Suppressor macrophage (primary cell): ENCODE results near the gene SUPT6H.

ENCODE experiments used
- DNase-seq, 4 experiments: peaks; one replicate each; pipeline ENCODE4 v3.0.0-alpha.2; 2020 to 2022

The SUPT6H gene

DNA sequence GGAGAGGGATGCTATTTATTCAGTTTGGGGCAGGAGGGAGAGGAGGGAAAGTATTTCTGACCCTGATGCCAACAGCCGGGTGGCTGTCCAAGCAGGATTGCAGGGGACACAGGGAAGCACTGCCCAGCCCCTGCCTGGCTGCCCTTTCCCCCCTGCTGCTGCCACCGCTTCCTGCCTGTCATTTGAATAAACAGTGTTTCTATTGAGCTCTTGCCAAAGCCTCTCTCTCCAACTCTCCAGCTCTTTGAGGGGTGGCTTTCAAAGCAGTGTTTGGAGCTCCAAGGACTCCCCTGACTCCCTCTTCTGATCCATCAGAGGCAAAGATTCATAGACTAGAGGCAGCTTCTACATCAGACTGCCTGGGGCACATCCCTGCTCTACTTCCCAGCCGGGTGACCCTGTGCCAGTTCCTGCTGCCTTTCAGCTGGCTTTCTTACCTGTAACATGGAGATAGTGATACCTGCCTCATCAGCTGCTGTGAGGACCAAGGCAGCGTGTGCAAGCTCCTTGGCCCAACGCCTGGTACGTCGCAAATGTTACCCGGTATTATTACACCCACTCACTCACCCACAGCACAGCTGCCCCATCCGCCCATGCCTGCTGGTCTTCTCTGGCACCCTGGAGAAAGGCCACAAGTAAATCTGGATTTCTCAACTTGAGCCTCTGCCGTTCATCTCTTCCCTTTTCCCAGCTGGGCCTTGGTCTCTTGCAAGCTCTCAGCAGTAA lies 40.2 kb downstream of the SUPT6H start:
- no peak for DNase-seq

DNA sequence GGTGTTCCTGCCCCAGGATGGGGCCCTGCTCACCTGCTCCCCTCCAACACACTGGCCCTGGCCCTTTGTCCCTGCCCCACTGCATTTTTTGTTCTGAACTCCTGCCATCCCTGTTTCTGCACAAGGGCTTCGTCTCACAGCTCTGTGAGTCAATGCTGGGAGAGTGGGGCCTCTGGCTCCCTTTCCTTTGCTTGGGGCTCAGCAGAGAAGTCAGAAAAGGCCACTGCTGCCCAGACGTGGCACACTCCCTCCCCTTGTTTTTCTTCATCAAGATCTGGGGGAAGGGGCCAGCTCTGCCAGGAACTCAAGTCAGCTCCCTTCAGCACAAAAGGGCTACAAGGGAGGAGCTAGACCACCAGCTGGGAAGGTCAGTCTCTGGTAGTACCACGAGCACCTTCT lies 40.7 kb downstream of the SUPT6H start:
- DNase-seq, result no peak

DNA sequence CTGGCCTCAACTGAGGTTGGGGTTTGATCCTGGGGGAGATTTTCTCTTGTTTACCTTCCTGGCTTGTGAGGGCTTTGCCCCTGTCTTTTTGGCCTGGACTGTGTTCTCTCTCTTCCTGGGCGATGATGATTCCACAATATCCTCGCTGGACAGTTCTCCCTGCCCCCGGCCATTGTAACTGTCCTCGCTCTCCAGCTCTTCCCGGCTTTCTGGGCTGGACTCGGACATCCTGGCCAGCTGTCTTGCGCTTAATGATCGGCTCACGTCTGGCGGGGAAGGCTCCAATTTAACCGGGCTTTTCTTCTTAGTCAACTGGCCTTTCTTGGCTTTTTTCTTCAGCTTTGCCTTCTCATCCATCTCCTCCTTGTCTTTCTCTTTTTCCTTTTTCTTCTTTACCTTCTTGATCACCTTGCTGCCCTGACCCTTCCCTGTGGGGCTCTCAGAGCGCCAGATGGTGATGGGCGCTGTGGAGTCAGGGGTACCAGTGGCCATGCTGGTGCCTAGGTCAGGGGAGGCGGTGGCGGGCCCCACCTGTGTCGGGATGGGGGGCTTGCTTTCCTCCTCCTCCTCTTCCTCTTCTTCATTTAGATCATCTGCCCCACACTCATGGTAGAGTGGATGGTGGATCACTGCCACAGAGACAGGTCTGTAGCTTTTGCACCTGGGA lies 41.7 kb downstream of the SUPT6H start:
- DNase-seq, result no peak

DNA sequence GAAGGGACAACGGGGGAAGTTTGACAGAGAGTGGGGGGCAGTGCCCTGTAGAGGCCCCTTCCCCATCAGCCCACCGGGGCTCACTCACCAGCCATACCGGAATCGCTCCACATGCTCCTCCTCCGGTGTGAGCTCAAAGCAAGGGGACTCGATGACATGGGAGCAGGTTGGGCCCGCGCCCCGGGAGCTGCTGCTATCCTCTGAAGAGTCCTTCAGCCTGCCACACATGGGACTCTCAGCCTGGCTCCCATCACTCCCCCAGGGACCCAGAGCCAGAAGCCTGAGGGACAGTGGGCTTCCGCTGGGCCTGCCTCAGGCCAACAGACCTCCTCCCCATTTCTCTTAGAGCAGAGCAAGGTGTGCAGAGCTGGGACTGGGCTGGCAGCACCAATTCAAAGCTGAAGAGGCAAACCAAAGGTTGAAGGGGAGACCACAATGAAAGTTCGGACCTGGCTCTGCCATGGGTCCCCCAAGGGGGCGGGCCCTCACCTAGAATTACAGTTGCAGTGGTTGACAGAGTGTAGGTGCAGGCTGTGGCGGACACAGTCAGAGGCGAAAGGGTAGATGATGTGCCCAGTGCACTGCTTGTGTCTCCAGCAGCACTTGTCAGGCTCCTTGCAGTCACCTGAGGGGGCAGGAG lies 42.3 kb downstream of the SUPT6H start:
- no peak for DNase-seq

GRCh38 chr17:28705074-28705659 lies 43.2 kb downstream of the SUPT6H start:
- DNase-seq, result no peak

- no peak for DNase-seq
These were observed 43.8 kb downstream of the SUPT6H start for GRCh38 chr17:28705728-28706334.

- no peak for DNase-seq
These were observed 44.7 kb downstream of the SUPT6H start for GRCh38 chr17:28706471-28707338.

DNA sequence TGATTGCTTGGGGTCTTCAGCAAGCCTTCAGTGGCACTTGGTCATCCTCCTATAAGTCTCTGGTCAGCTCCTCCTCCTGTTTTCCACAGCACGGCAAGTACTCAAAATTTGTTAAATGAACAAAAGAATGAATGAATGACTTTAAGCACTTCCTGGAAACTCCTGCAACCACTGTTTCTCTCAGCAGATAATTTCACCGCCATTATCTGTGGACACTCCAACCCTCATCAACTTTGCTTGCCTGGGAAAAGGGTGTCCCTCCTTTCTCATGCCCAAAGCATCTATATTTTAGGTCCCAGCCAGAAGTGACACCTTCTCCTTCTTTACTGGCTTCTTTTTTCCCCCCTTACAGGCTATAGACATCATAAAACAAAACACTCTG lies 45.3 kb downstream of the SUPT6H start:
- no peak for DNase-seq

DNA sequence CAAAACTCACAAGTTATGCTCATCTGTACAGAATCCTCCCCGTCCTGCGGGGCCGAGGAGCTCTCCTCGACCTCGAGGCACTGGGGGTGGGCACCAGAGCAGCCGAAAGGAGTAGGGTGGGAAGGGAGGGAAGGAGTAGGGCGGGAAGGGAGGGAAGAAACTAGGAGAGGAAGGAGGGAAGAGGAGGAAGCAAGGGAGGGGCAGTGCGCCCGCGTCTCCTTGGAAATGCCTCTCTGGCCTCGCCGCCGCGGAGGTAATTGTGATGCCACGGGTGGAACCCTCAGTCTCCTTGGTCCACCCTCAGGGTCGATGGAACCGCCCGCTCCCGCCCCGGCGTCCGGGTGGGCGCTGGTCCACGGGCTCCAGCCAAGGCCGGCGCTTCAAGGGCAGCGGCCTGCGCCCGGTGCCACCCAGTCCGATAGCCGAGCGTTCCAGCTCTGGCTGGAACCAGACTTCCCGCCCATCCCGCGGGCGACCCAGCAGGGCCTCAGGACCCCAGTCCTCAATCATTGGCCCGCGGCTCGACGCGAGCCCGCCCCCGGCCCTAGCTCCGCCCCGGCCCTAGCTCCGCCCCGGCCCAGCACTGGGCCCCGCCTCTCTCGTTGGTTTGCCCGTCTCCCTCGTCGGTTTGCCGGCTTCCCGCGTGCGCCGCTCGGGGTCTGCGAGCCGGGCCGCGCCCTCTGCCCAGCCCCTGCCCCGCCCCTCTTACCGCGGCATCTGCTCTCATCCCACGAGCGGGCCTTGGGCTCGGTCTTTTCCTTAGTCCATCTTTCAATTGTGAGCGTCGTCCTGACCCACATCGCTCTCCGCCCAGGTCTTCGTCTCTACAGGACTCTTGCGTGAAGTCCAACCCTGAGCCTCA lies 49.1 kb downstream of the SUPT6H start:
- DNase-seq, result peak; percentile 86 to 94 (median 92)

DNA sequence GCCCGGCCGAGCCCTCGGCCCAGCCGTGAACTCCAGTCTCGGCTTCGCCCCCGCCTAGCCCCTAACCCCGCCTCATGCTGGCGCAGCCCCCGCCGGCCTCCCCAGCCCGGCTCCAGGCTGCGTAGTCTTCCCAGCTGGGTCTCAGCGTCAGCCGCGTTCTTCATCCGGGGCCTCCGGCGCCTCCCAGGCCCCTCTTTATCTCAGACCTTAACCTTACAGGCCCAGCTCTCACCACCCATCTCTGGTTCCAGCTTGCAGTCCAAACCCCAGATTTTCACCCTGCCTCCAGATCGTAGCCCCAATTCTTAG lies 49.7 kb downstream of the SUPT6H start, which contains the start of gene PROCA1:
Gene PROCA1 (minus strand): TSS at position 166 of the 309 bp plus-strand sequence. CDS start 228 bp downstream, outside the sequence.
- peak in 1 of 4 experiments; percentile 15 for DNase-seq

- DNase-seq, result peak; percentile 77 to 91 (median 88)
These were observed 50.2 kb downstream of the SUPT6H start for GRCh38 chr17:28712032-28712704.

- DNase-seq, result no peak
These were observed 50.9 kb downstream of the SUPT6H start for GRCh38 chr17:28712705-28713415.

- DNase-seq, result no peak
These were observed 52.3 kb downstream of the SUPT6H start for GRCh38 chr17:28714281-28714680.

DNA sequence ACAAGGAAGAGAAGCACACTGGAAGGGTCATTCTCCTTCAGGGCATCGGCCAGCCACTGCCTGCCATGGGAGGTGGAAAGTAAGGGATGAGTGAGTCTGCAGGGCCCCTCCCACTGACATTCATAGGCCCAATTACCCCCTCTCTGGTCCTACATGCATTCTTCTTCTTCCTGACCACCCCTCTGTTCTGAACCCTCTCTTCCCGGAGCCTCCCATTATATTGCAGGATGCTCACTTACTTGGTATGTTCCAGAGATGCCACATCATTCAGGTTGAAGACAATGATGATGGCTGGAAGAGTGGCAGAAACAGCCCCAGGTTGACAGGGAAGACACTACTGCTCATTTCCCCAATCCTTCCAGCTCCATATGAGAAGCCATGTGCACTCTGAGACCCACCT lies 53.2 kb downstream of the SUPT6H start:
- DNase-seq, result no peak

GRCh38 chr17:28716740-28717577 lies 55.0 kb downstream of the SUPT6H start:
- peak in 1 of 4 experiments; percentile 24 for DNase-seq

- peak; percentile 37 to 67 (median 53) for DNase-seq
These were observed 55.8 kb downstream of the SUPT6H start, which contains the start of gene RAB34 for GRCh38 chr17:28717578-28718332. Gene RAB34, minus strand, starts transcription at chr17:28717868. Its CDS starts 602 bp downstream, at chr17:28717266.

- DNase-seq, result no peak
These were observed 56.5 kb downstream of the SUPT6H start for GRCh38 chr17:28718333-28719020.
